ENCODE results near the gene IMMP2L. TPM values are rescaled to one million over a fixed set of nuclear protein-coding genes. Genes with fewer than 3 reads are reported as not detected.

Gene IMMP2L
- total RNA-seq, 2 donors from 2014 or later = 10.9 to 12.7 TPM

- Mint-ChIP-seq H3K4me3 (peak within 1 kb of the TSS; percentile 78), H3K9me3 (no peaks in the 10 kb centered on the region), H3K27me3 (no peaks in the 10 kb centered on the region), H3K4me1 (ENCODE audit: low read depth in 2 of 2) (peaks cover 22 to 35% of the 10 kb centered on the region in 2 donors), H3K27ac (peak within 1 kb of the TSS; percentile 48 to 87), H3K36me3 (no peaks in the 10 kb centered on the region)
- ATAC-seq (no peak), DNase-seq (ENCODE audit: low spot score) (no peak)
These were observed 471.4 kb downstream of the IMMP2L start, which contains the start of gene LRRN3 for GRCh38 chr7:111090846-111091245. Gene LRRN3 (plus strand): TSS chr7:111091127. CDS start chr7:111122773, 31,646 bp downstream.

GRCh38 chr7:111089822-111090426 lies 472.4 kb downstream of the IMMP2L start:
- Mint-ChIP-seq H3K4me3 (no peak overlapping the region), H3K9me3 (no peaks in the 10 kb centered on the region), H3K36me3 (peaks cover 5% of the 10 kb centered on the region), H3K27me3 (no peaks in the 10 kb centered on the region), H3K4me1 (ENCODE audit: low read depth in 2 of 2) (peaks cover 28 to 42% of the 10 kb centered on the region in 2 donors), H3K27ac (no peak overlapping the region)
- no peak for ATAC-seq
- no peak for DNase-seq (ENCODE audit: low spot score)

GRCh38 chr7:111088328-111088727 lies 474.0 kb downstream of the IMMP2L start:
- H3K27me3 Mint-ChIP-seq = no peaks in the 10 kb centered on the region
- peaks cover 6% of the 10 kb centered on the region for H3K9me3 Mint-ChIP-seq
- peak overlapping the region; percentile 63 to 81 for H3K27ac Mint-ChIP-seq
- no peak for ATAC-seq
- no peak for DNase-seq (ENCODE audit: low spot score)
- H3K36me3 Mint-ChIP-seq = peaks cover 11% of the 10 kb centered on the region
- peaks cover 36 to 54% of the 10 kb centered on the region in 2 donors for H3K4me1 Mint-ChIP-seq (ENCODE audit: low read depth in 2 of 2)
- peak overlapping the region; percentile 51 for H3K4me3 Mint-ChIP-seq

- Mint-ChIP-seq H3K4me3 (peak overlapping the region; percentile 16), H3K4me1 (ENCODE audit: low read depth in 2 of 2) (peaks cover 41 to 54% of the 10 kb centered on the region in 2 donors), H3K36me3 (peaks cover 11% of the 10 kb centered on the region), H3K9me3 (peaks cover 6% of the 10 kb centered on the region), H3K27me3 (no peaks in the 10 kb centered on the region), H3K27ac (peak overlapping the region in 1 of 2 donors; percentile 78)
- DNase-seq (ENCODE audit: low spot score) = no peak
- ATAC-seq = no peak
These were observed 475.8 kb downstream of the IMMP2L start for GRCh38 chr7:111086532-111086931.

- H3K4me3 Mint-ChIP-seq = peak overlapping the region; percentile 51
- peak overlapping the region; percentile 52 to 78 for H3K27ac Mint-ChIP-seq
- peaks cover 11% of the 10 kb centered on the region for H3K36me3 Mint-ChIP-seq
- H3K9me3 Mint-ChIP-seq = peaks cover 6% of the 10 kb centered on the region
- DNase-seq (ENCODE audit: low spot score) (no peak), ATAC-seq (no peak)
- H3K4me1 Mint-ChIP-seq (ENCODE audit: low read depth in 2 of 2) = peaks cover 41 to 60% of the 10 kb centered on the region in 2 donors
- H3K27me3 Mint-ChIP-seq = no peaks in the 10 kb centered on the region
These were observed 476.9 kb downstream of the IMMP2L start for GRCh38 chr7:111085356-111085755.

- Mint-ChIP-seq H3K9me3 (peaks cover 6% of the 10 kb centered on the region), H3K36me3 (peaks cover 11% of the 10 kb centered on the region), H3K27me3 (no peaks in the 10 kb centered on the region), H3K4me1 (ENCODE audit: low read depth in 2 of 2) (peaks cover 41 to 59% of the 10 kb centered on the region in 2 donors), H3K4me3 (peak overlapping the region; percentile 51), H3K27ac (peak overlapping the region; percentile 69 to 78)
- peak; percentile 91 to 96 for ATAC-seq
- DNase-seq (ENCODE audit: low spot score) = peak; percentile 77
These were observed 478.9 kb downstream of the IMMP2L start for GRCh38 chr7:111083413-111083812.

- DNase-seq (ENCODE audit: low spot score) (no peak), ATAC-seq (no peak)
- H3K4me3 Mint-ChIP-seq = peak overlapping the region; percentile 51
- peaks cover 11% of the 10 kb centered on the region for H3K36me3 Mint-ChIP-seq
- peaks cover 10% of the 10 kb centered on the region for H3K9me3 Mint-ChIP-seq
- peaks cover 35 to 49% of the 10 kb centered on the region in 2 donors for H3K4me1 Mint-ChIP-seq (ENCODE audit: low read depth in 2 of 2)
- no peaks in the 10 kb centered on the region for H3K27me3 Mint-ChIP-seq
- peak overlapping the region; percentile 69 to 78 for H3K27ac Mint-ChIP-seq
These were observed 479.9 kb downstream of the IMMP2L start for GRCh38 chr7:111082351-111082750.

- H3K27ac Mint-ChIP-seq = peak overlapping the region; percentile 69 to 78
- H3K27me3 Mint-ChIP-seq = no peaks in the 10 kb centered on the region
- no peak for DNase-seq (ENCODE audit: low spot score)
- peak; percentile 38 to 70 for ATAC-seq
- H3K9me3 Mint-ChIP-seq = peaks cover 10% of the 10 kb centered on the region
- H3K4me3 Mint-ChIP-seq = peak overlapping the region; percentile 51
- H3K4me1 Mint-ChIP-seq (ENCODE audit: low read depth in 2 of 2) = peaks cover 35 to 49% of the 10 kb centered on the region in 2 donors
- H3K36me3 Mint-ChIP-seq = peaks cover 11% of the 10 kb centered on the region
These were observed 480.6 kb downstream of the IMMP2L start for GRCh38 chr7:111081546-111082267.

- no peak for DNase-seq (ENCODE audit: low spot score)
- peak overlapping the region; percentile 69 to 78 for H3K27ac Mint-ChIP-seq
- ATAC-seq = no peak
- peaks cover 36 to 56% of the 10 kb centered on the region in 2 donors for H3K4me1 Mint-ChIP-seq (ENCODE audit: low read depth in 2 of 2)
- H3K36me3 Mint-ChIP-seq = peaks cover 16% of the 10 kb centered on the region
- no peaks in the 10 kb centered on the region for H3K27me3 Mint-ChIP-seq
- H3K9me3 Mint-ChIP-seq = peaks cover 10% of the 10 kb centered on the region
- peak overlapping the region; percentile 28 for H3K4me3 Mint-ChIP-seq
These were observed 481.7 kb downstream of the IMMP2L start for GRCh38 chr7:111080495-111081105.

GRCh38 chr7:111077001-111077400 lies 485.3 kb downstream of the IMMP2L start:
- no peak overlapping the region for H3K4me3 Mint-ChIP-seq
- no peaks in the 10 kb centered on the region for H3K27me3 Mint-ChIP-seq

GRCh38 chr7:111076205-111076604 lies 486.1 kb downstream of the IMMP2L start:
- DNase-seq (ENCODE audit: low spot score) (no peak), ATAC-seq (peak; percentile 43 to 75)
- Mint-ChIP-seq H3K36me3 (peaks cover 13% of the 10 kb centered on the region), H3K4me3 (peak overlapping the region; percentile 49), H3K4me1 (ENCODE audit: low read depth in 2 of 2) (peaks cover 19 to 36% of the 10 kb centered on the region in 2 donors), H3K27me3 (no peaks in the 10 kb centered on the region), H3K27ac (peak overlapping the region; percentile 40 to 72), H3K9me3 (peaks cover 7% of the 10 kb centered on the region)

More at GRCh38 chr7:111077001-111077400, 485.3 kb downstream of the IMMP2L start:
- H3K4me1 Mint-ChIP-seq (ENCODE audit: low read depth in 2 of 2) = peaks cover 25 to 44% of the 10 kb centered on the region in 2 donors
- ATAC-seq (no peak), DNase-seq (ENCODE audit: low spot score) (no peak)
- H3K27ac Mint-ChIP-seq = peak overlapping the region; percentile 1 to 72
- peaks cover 13% of the 10 kb centered on the region for H3K36me3 Mint-ChIP-seq
- peaks cover 7% of the 10 kb centered on the region for H3K9me3 Mint-ChIP-seq

- peak overlapping the region; percentile 40 to 72 for H3K27ac Mint-ChIP-seq
- H3K4me1 Mint-ChIP-seq (ENCODE audit: low read depth in 2 of 2) = peaks cover 19 to 33% of the 10 kb centered on the region in 2 donors
- peak overlapping the region; percentile 49 for H3K4me3 Mint-ChIP-seq
- ATAC-seq = no peak
- no peak for DNase-seq (ENCODE audit: low spot score)
- H3K9me3 Mint-ChIP-seq = peaks cover 7% of the 10 kb centered on the region
- H3K36me3 Mint-ChIP-seq = peaks cover 13% of the 10 kb centered on the region
- no peaks in the 10 kb centered on the region for H3K27me3 Mint-ChIP-seq
These were observed 486.8 kb downstream of the IMMP2L start for GRCh38 chr7:111075498-111075897.

- Mint-ChIP-seq H3K36me3 (peaks cover 13% of the 10 kb centered on the region), H3K4me3 (no peak overlapping the region)
These were observed 487.5 kb downstream of the IMMP2L start for GRCh38 chr7:111074748-111075146.

More at GRCh38 chr7:111074748-111075146, 487.5 kb downstream of the IMMP2L start:
- no peaks in the 10 kb centered on the region for H3K27me3 Mint-ChIP-seq
- no peak for DNase-seq (ENCODE audit: low spot score)
- H3K4me1 Mint-ChIP-seq (ENCODE audit: low read depth in 2 of 2) = peaks cover 19 to 32% of the 10 kb centered on the region in 2 donors
- peaks cover 7% of the 10 kb centered on the region for H3K9me3 Mint-ChIP-seq
- peak overlapping the region; percentile 71 to 77 for H3K27ac Mint-ChIP-seq
- ATAC-seq = no peak
